Measurements from ENCODE around the gene NCKAP5.
"Not testable (repeated sequence)": the region's sequence is repeated elsewhere in the genome, so short reads cannot be mapped to it uniquely, and the experiment has no call there.

Gene NCKAP5

GRCh38 chr2:132830321-132830827 is 737.9 kb downstream of the NCKAP5 start:
- no peak for DNase-seq

GRCh38 chr2:132825601-132826000 is 742.7 kb downstream of the NCKAP5 start:
- DNase-seq = no peak

GRCh38 chr2:132824716-132825115 is 743.5 kb downstream of the NCKAP5 start:
- no peak for DNase-seq

- no peak for DNase-seq
Observed at GRCh38 chr2:132816234-132816633, 752.0 kb downstream of the NCKAP5 start.

- DNase-seq = no peak
Observed at GRCh38 chr2:132815516-132815915, 752.7 kb downstream of the NCKAP5 start.

- DNase-seq = no peak
Observed at GRCh38 chr2:132814651-132815050, 753.6 kb downstream of the NCKAP5 start.

GRCh38 chr2:132813422-132813821 is 754.8 kb downstream of the NCKAP5 start:
- no peak for DNase-seq

- DNase-seq = no peak
Observed at GRCh38 chr2:132811148-132811915, 756.9 kb downstream of the NCKAP5 start.

GRCh38 chr2:132809962-132810361 is 758.3 kb downstream of the NCKAP5 start:
- DNase-seq = not testable (repeated sequence)

- DNase-seq = no peak
Observed at GRCh38 chr2:132804051-132804450, 764.2 kb downstream of the NCKAP5 start.

GRCh38 chr2:132798341-132798740 is 769.9 kb downstream of the NCKAP5 start:
- DNase-seq = no peak

- DNase-seq = no peak
Observed at GRCh38 chr2:132797556-132797955, 770.7 kb downstream of the NCKAP5 start.

GRCh38 chr2:132797071-132797470 is 771.2 kb downstream of the NCKAP5 start:
- DNase-seq = no peak

GRCh38 chr2:132795220-132795619 is 773.0 kb downstream of the NCKAP5 start:
- no peak for DNase-seq

- no peak for DNase-seq
Observed at GRCh38 chr2:132793532-132793931, 774.7 kb downstream of the NCKAP5 start.

GRCh38 chr2:132790207-132790785 is 778.0 kb downstream of the NCKAP5 start:
- DNase-seq = no peak

GRCh38 chr2:132789066-132789465 is 779.2 kb downstream of the NCKAP5 start:
- no peak for DNase-seq

- no peak for DNase-seq
Observed at GRCh38 chr2:132788310-132788838, 779.9 kb downstream of the NCKAP5 start.

- no peak for DNase-seq
Observed at GRCh38 chr2:132783883-132784282, 784.4 kb downstream of the NCKAP5 start.

- DNase-seq = no peak
Observed at GRCh38 chr2:132782176-132782783, 786.0 kb downstream of the NCKAP5 start.

- DNase-seq = no peak
Observed at GRCh38 chr2:132780651-132781050, 787.6 kb downstream of the NCKAP5 start.

- DNase-seq = no peak
Observed at GRCh38 chr2:132779206-132779721, 789.0 kb downstream of the NCKAP5 start.

- no peak for DNase-seq
Observed at GRCh38 chr2:132776287-132776686, 792.0 kb downstream of the NCKAP5 start.

GRCh38 chr2:132774189-132774588 is 794.1 kb downstream of the NCKAP5 start:
- DNase-seq = no peak

All from CD4-positive, alpha-beta T cell treated with Interferon gamma for 1 hour (primary cell).